HCT116 (cell line): ENCODE results near the gene AEBP2. TPM values are rescaled to one million over a fixed set of nuclear protein-coding genes. Genes with fewer than 3 reads are reported as not detected.

Experiments
- ATAC-seq: fragments of 200-7000 bp; cut with Tn5 transposase; 2 replicates; pipeline ENCODE4 v1.9.1; 2020; ENCODE audit warnings: mild to moderate bottlenecking, moderate library complexity
- BruUV-seq: library from RNA; stranded (reverse); fragments of 400-500 nt; replicated peaks from 2 replicates; lab custom pipeline; 2021; lab: Mats Ljungman, UMichigan
- CTCF ChIA-PET: fragments of 300-600 bp; sonication (Branson Sonifier 250); formaldehyde crosslinking; loops from one replicate; lab custom pipeline; 2021; ENCODE audit warnings: antibody characterized with exemption; lab: Charles Lee
- POLR2A ChIA-PET: fragments of 300-600, 350-600 bp; sonication (Branson Sonifier 250); formaldehyde crosslinking; loops from one replicate; lab custom pipeline; 2021; ENCODE audit warnings: antibody characterized with exemption; lab: Charles Lee
- RAD21 ChIA-PET, 2 experiments: fragments of 300-600 bp; sonication (Branson Sonifier 250); formaldehyde crosslinking; loops; one replicate each; lab custom pipeline; 2023; ENCODE audit warnings: low total read pairs in 2 of 2; ENCODE audit not compliant: uncharacterized antibody in 2 of 2, unreplicated experiment in 2 of 2, low non-redundant PET in 1 of 2; lab: Charles Lee
- DNase-seq: peaks from one replicate; pipeline ENCODE4 v3.0.0-alpha.2; 2010; ENCODE audit warnings: low read depth, low spot score
- H2AFZ ChIP-seq: fragments of 200-600 bp; shearing (Covaris generic), sonication (generic); 2 replicates; pipeline ENCODE4 v1.6.1; 2017; ENCODE audit warnings: low read depth, mixed run types, mixed read lengths, antibody characterized with exemption, low read length; ENCODE audit not compliant: poor library complexity, severe bottlenecking
- H3K27ac ChIP-seq: 2 replicates; pipeline ENCODE4 v1.5.1; 2012; ENCODE audit warnings: low read depth, low read length
- H3K27me3 ChIP-seq: fragments of 200-600 bp; sonication (generic); 2 replicates; pipeline ENCODE4 v1.6.1; 2016; ENCODE audit warnings: mixed run types, low read length, mixed read lengths; ENCODE audit not compliant: insufficient read depth
- H3K36me3 ChIP-seq, 2 experiments: fragments of 200-500 bp in 1 of 2; fragments of 200-600 bp in 1 of 2; sonication (Bioruptor generic) in 1 of 2; sonication (generic) in 1 of 2; 2 replicates each; pipeline versions ENCODE4 v1.5.1 to v1.6.1; 2014 to 2016; ENCODE audit warnings: low read length in 2 of 2, inconsistent platforms in 1 of 2, mixed read lengths in 1 of 2, mixed run types in 1 of 2; ENCODE audit not compliant: insufficient read depth in 2 of 2, control insufficient read depth in 1 of 2
- H3K4me1 ChIP-seq, 2 experiments: fragments of 200-600 bp in 1 of 2; sonication (generic) in 1 of 2; 2 replicates each; pipeline versions ENCODE4 v1.5.1 to v1.6.1; 2012 to 2017; ENCODE audit warnings: low read length in 2 of 2, inconsistent platforms in 1 of 2, mild to moderate bottlenecking in 1 of 2, mixed read lengths in 1 of 2, mixed run types in 1 of 2, moderate library complexity in 1 of 2; ENCODE audit not compliant: insufficient read depth in 2 of 2, control insufficient read depth in 1 of 2
- H3K4me2 ChIP-seq: fragments of 200-600 bp; sonication (generic); 2 replicates; pipeline ENCODE4 v1.6.1; 2017; ENCODE audit warnings: mixed run types, low read length, mixed read lengths
- H3K4me3 ChIP-seq, 2 experiments: fragments of 200-600 bp in 1 of 2; sonication (generic) in 1 of 2; replicated peaks in 1 of 2; 2 replicates each; pipeline ENCODE4 v1.5.1; 2011 to 2016; ENCODE audit warnings: low read length in 2 of 2, control low read depth in 1 of 2, low read depth in 1 of 2, mild to moderate bottlenecking in 1 of 2, mixed read lengths in 1 of 2, mixed run types in 1 of 2
- H3K79me2 ChIP-seq: fragments of 200-600 bp; sonication (generic); 2 replicates; pipeline ENCODE4 v1.6.1; 2017; ENCODE audit warnings: mild to moderate bottlenecking, mixed run types, low read length, moderate library complexity, mixed read lengths; ENCODE audit not compliant: insufficient read depth
- H3K9ac ChIP-seq: fragments of 200-600 bp; sonication (generic); 2 replicates; pipeline ENCODE4 v1.6.1; 2016; ENCODE audit warnings: low read length, mixed read lengths
- H3K9me2 ChIP-seq: fragments of 200-600 bp; sonication (generic), shearing (Covaris generic); 2 replicates; pipeline ENCODE4 v1.6.1; 2017; ENCODE audit warnings: mixed run types, mild to moderate bottlenecking, moderate library complexity; ENCODE audit not compliant: insufficient read depth
- H3K9me3 ChIP-seq, 2 experiments: fragments of 200-500 bp in 1 of 2; fragments of 200-600 bp in 1 of 2; sonication (Bioruptor generic) in 1 of 2; sonication (generic) in 1 of 2; 2 replicates each; pipeline ENCODE4 v1.6.1; 2014 to 2017; ENCODE audit warnings: low read length in 2 of 2, mixed read lengths in 2 of 2, inconsistent platforms in 1 of 2, low read depth in 1 of 2, mild to moderate bottlenecking in 1 of 2, mixed run types in 1 of 2, moderate library complexity in 1 of 2; ENCODE audit not compliant: control insufficient read depth in 1 of 2, insufficient read depth in 1 of 2
- H4K20me1 ChIP-seq: fragments of 200-600 bp; sonication (generic), shearing (Covaris generic); 2 replicates; pipeline ENCODE4 v1.6.1; 2017; ENCODE audit warnings: mixed run types, mild to moderate bottlenecking, moderate library complexity; ENCODE audit not compliant: insufficient read depth
- CBX3 ChIP-seq: IDR thresholded peaks from 2 replicates; pipeline ENCODE4 v1.6.1; 2012; ENCODE audit warnings: low read depth
- CEBPB ChIP-seq: IDR thresholded peaks from 2 replicates; pipeline ENCODE4 v1.6.1; 2012; ENCODE audit warnings: low read depth
- EGR1 ChIP-seq: IDR thresholded peaks from 2 replicates; pipeline ENCODE4 v1.6.1; 2012; ENCODE audit warnings: low read depth
- ELF1 ChIP-seq: IDR thresholded peaks from 2 replicates; pipeline ENCODE4 v1.6.1; 2012; ENCODE audit warnings: low read depth, borderline replicate concordance
- EZH2 ChIP-seq: fragments of 200-600 bp; sonication (generic); IDR thresholded peaks from 2 replicates; pipeline ENCODE4 v1.6.1; 2017; ENCODE audit warnings: antibody characterized with exemption, mixed run types
- EZH2phosphoT487 ChIP-seq: fragments of 200-600 bp; IDR thresholded peaks from 2 replicates; pipeline ENCODE4 v1.6.1; 2018; ENCODE audit warnings: antibody characterized with exemption, borderline replicate concordance
- FOSL1 ChIP-seq: IDR thresholded peaks from 2 replicates; pipeline ENCODE4 v1.6.1; 2012; ENCODE audit warnings: low read depth
- POLR2AphosphoS5 ChIP-seq: IDR thresholded peaks from 2 replicates; pipeline ENCODE4 v1.6.1; 2011; ENCODE audit warnings: mild to moderate bottlenecking, low read depth, low read length, moderate library complexity
- SIN3A ChIP-seq: IDR thresholded peaks from 2 replicates; pipeline ENCODE4 v1.6.1; 2012; ENCODE audit warnings: low read depth
- SP1 ChIP-seq: IDR thresholded peaks from 2 replicates; pipeline ENCODE4 v1.6.1; 2012; ENCODE audit warnings: low read depth
- SRF ChIP-seq: IDR thresholded peaks from 2 replicates; pipeline ENCODE4 v1.6.1; 2012; ENCODE audit warnings: low read depth
- YY1 ChIP-seq: IDR thresholded peaks from 2 replicates; pipeline ENCODE4 v1.6.1; 2011; ENCODE audit warnings: low read length, low read depth, moderate library complexity, mild to moderate bottlenecking; ENCODE audit not compliant: insufficient replicate concordance; ENCODE audit errors: extremely low read depth
- ZFX ChIP-seq: fragments of 450-650 bp; IDR thresholded peaks from 2 replicates; pipeline ENCODE4 v1.6.1; 2017
- ZNF274 ChIP-seq: fragments of 200-500 bp; sonication (Bioruptor generic); IDR thresholded peaks from 2 replicates; pipeline ENCODE4 v1.6.1; 2014; ENCODE audit warnings: mild to moderate bottlenecking, low read depth, low read length, inconsistent platforms
- intact Hi-C: fragments of 100-400 bp; cut with micrococcal nuclease; formaldehyde crosslinking; loops from 2 replicates; pipeline ENCODE4 v1.10.0; 2022
- total RNA-seq: library from RNA; stranded (reverse); gene quantifications from one replicate; pipeline ENCODE4 v1.2.1, GENCODE V29; 2021; ENCODE audit not compliant: unreplicated experiment
- TF ChIP-seq, protein P1 (sequence below): IDR thresholded peaks from 2 replicates; pipeline ENCODE4 v1.6.1; 2011; ENCODE audit warnings: mild to moderate bottlenecking, low read length, moderate library complexity; ENCODE audit not compliant: insufficient replicate concordance; ENCODE audit errors: extremely low read depth
- TF ChIP-seq, protein P2 (sequence below): IDR thresholded peaks from 2 replicates; pipeline ENCODE4 v1.6.1; 2012
- TF ChIP-seq, protein P3 (sequence below), 3 experiments: fragments of 200-600 bp in 1 of 3; sonication (generic) in 1 of 3; IDR thresholded peaks in 2 of 3; conservative IDR thresholded peaks in 1 of 3; 2 replicates each; pipeline ENCODE4 v1.5.1; 2012 to 2017; ENCODE audit warnings: low read depth in 2 of 3, low read length in 2 of 3, antibody characterized with exemption in 1 of 3, borderline replicate concordance in 1 of 3, control low read depth in 1 of 3, mild to moderate bottlenecking in 1 of 3, mixed read lengths in 1 of 3, mixed run types in 1 of 3, moderate library complexity in 1 of 3; ENCODE audit not compliant: insufficient read depth in 1 of 3
- TF ChIP-seq, protein P4 (sequence below): IDR thresholded peaks from 2 replicates; pipeline ENCODE4 v1.6.1; 2012

The AEBP2 gene
- total RNA-seq, 1 experiment from 2014 or later, result 44.6 TPM

DNA sequence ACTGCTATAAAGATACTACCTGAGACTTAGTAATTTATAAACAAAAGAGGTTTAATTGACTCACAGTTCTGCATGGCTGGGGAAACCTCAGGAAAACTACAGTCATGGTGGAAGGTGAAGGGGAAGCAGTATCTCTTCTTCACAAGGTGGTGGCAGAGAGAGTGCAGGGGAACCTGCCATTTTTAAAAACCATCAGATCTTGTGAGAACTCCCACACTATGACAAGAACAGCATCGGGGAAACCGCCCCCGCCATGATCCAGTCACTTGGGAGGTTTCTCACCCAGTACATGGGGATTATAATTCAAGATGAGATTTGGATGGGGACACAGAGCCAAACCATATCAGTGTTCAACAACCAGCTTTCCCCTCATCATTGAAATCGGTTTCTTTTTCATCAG, 49.9 kb downstream of the AEBP2 start:
- peaks cover 95% of the 10 kb centered on the region for H3K79me2 ChIP-seq
- CTCF ChIA-PET, result no interaction called here

More for the DNA sequence above, 49.9 kb downstream of the AEBP2 start:
- Histone ChIP-seq H3K9me2 (no peaks in the 10 kb centered on the region), H3K27ac (no peak overlapping the region), H4K20me1 (0 out of 2 replicates have a peak, but pooled peaks cover 4% of the 10 kb centered on the region), H3K4me1 (no peaks in the 10 kb centered on the region; a peak in 2 of 4 replicates), H3K4me3 (no peak overlapping the region), H3K36me3 (no peaks in the 10 kb centered on the region), H3K9me3 (no peaks in the 10 kb centered on the region), H3K4me2 (no peak overlapping the region), H3K27me3 (no peaks in the 10 kb centered on the region), H3K9ac (no peak overlapping the region), H2AFZ (no peak overlapping the region)
- ChIA-PET POLR2A (no interaction called here), RAD21 (no interaction called here)
- TF ChIP-seq ZFX (no peak), FOSL1 (no peak), YY1 (no peak), EGR1 (no peak), CBX3 (no peak), SRF (no peak), SIN3A (no peak), POLR2AphosphoS5 (no peak), SP1 (no peak), ZNF274 (no peak), ELF1 (no peak), CEBPB (no peak), EZH2 (no peak), EZH2phosphoT487 (no peak)
- TF ChIP-seq, protein P1, sequence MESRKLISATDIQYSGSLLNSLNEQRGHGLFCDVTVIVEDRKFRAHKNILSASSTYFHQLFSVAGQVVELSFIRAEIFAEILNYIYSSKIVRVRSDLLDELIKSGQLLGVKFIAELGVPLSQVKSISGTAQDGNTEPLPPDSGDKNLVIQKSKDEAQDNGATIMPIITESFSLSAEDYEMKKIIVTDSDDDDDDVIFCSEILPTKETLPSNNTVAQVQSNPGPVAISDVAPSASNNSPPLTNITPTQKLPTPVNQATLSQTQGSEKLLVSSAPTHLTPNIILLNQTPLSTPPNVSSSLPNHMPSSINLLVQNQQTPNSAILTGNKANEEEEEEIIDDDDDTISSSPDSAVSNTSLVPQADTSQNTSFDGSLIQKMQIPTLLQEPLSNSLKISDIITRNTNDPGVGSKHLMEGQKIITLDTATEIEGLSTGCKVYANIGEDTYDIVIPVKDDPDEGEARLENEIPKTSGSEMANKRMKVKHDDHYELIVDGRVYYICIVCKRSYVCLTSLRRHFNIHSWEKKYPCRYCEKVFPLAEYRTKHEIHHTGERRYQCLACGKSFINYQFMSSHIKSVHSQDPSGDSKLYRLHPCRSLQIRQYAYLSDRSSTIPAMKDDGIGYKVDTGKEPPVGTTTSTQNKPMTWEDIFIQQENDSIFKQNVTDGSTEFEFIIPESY, result no peak
- TF ChIP-seq, protein P2, sequence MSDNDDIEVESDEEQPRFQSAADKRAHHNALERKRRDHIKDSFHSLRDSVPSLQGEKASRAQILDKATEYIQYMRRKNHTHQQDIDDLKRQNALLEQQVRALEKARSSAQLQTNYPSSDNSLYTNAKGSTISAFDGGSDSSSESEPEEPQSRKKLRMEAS, result no peak
- TF ChIP-seq, protein P3, sequence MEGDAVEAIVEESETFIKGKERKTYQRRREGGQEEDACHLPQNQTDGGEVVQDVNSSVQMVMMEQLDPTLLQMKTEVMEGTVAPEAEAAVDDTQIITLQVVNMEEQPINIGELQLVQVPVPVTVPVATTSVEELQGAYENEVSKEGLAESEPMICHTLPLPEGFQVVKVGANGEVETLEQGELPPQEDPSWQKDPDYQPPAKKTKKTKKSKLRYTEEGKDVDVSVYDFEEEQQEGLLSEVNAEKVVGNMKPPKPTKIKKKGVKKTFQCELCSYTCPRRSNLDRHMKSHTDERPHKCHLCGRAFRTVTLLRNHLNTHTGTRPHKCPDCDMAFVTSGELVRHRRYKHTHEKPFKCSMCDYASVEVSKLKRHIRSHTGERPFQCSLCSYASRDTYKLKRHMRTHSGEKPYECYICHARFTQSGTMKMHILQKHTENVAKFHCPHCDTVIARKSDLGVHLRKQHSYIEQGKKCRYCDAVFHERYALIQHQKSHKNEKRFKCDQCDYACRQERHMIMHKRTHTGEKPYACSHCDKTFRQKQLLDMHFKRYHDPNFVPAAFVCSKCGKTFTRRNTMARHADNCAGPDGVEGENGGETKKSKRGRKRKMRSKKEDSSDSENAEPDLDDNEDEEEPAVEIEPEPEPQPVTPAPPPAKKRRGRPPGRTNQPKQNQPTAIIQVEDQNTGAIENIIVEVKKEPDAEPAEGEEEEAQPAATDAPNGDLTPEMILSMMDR (IDR thresholded peaks at IDR 0.05 in 2 of 3, conservative IDR thresholded peaks at IDR 0.05 in 1 of 3; ENCODE audit: borderline replicate concordance in 1 of 3, insufficient read depth in 1 of 3, low read depth in 2 of 3, low read length in 2 of 3), result no peak
- TF ChIP-seq, protein P4, sequence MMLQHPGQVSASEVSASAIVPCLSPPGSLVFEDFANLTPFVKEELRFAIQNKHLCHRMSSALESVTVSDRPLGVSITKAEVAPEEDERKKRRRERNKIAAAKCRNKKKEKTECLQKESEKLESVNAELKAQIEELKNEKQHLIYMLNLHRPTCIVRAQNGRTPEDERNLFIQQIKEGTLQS, result no peak
- BruUV-seq, result no TSS peak
- intact Hi-C loops, result no loop called here
- DNase-seq (no peak), ATAC-seq (no peak)
